CD4-positive, alpha-beta T cell (primary cell): ENCODE data around the gene SFT2D1. TPM values are rescaled to one million over a fixed set of nuclear protein-coding genes. Genes with fewer than 3 reads are reported as not detected.

Source experiments
- ATAC-seq: fragments of 200-7000 bp; cut with Tn5 transposase; one replicate; pipeline ENCODE4 v1.10.0; 2022; ENCODE audit warnings: mild to moderate bottlenecking; ENCODE audit not compliant: poor library complexity
- CTCF ChIA-PET: fragments of 350-600 bp; sonication (Branson Sonifier 250); formaldehyde crosslinking; loops from one replicate; lab custom pipeline; 2021; ENCODE audit warnings: antibody characterized with exemption, inconsistent platforms; lab: Charles Lee
- POLR2A ChIA-PET: fragments of 350-600 bp; sonication (Branson Sonifier 250); formaldehyde crosslinking; loops from one replicate; lab custom pipeline; 2021; ENCODE audit warnings: antibody characterized with exemption, inconsistent platforms; lab: Charles Lee
- DNase-seq, 14 experiments: peaks; one replicate each; pipeline ENCODE4 v3.0.0-alpha.2; 2013 to 2020; ENCODE audit warnings: mixed read lengths in 2 of 14
- H3K27ac ChIP-seq, 2 donors: one replicate each; pipeline versions ENCODE4 v1.5.1 to v1.7.0; 2013; ENCODE audit warnings: low read length in 2 of 2, low read depth in 1 of 2, mild to moderate bottlenecking in 1 of 2
- H3K27me3 ChIP-seq, 2 experiments: 1 replicate in 1 of 2; 2 replicates in 1 of 2; pipeline versions ENCODE4 v1.6.1 to v1.7.0; 2013; ENCODE audit warnings: low read length in 2 of 2, control low read depth in 1 of 2, mild to moderate bottlenecking in 1 of 2, moderate library complexity in 1 of 2; ENCODE audit not compliant: insufficient read depth in 2 of 2, control insufficient read depth in 1 of 2
- H3K36me3 ChIP-seq: one replicate; pipeline ENCODE4 v1.6.1; 2013; ENCODE audit warnings: low read length, control low read depth; ENCODE audit not compliant: insufficient read depth
- H3K4me1 ChIP-seq: one replicate; pipeline ENCODE4 v1.6.1; 2013; ENCODE audit warnings: low read length, control low read depth; ENCODE audit not compliant: insufficient read depth
- H3K4me3 ChIP-seq: one replicate; pipeline ENCODE4 v1.5.1; 2013; ENCODE audit warnings: mild to moderate bottlenecking, low read length, moderate library complexity
- H3K9me3 ChIP-seq, 2 experiments: 1 replicate in 1 of 2; 2 replicates in 1 of 2; pipeline versions ENCODE4 v1.6.1 to v1.7.0; 2013; ENCODE audit warnings: low read length in 2 of 2, mild to moderate bottlenecking in 2 of 2, control low read depth in 1 of 2, moderate library complexity in 1 of 2; ENCODE audit not compliant: control insufficient read depth in 1 of 2, insufficient read depth in 1 of 2
- H3K27ac Mint-ChIP-seq: one replicate; pipeline ENCODE4 v1.8.0; 2020; ENCODE audit warnings: mixed read lengths
- H3K27me3 Mint-ChIP-seq: one replicate; pipeline ENCODE4 v1.8.0; 2021; ENCODE audit warnings: mixed read lengths
- H3K36me3 Mint-ChIP-seq: one replicate; pipeline ENCODE4 v1.8.0; 2021; ENCODE audit warnings: low read depth, mixed read lengths
- H3K4me1 Mint-ChIP-seq: one replicate; pipeline ENCODE4 v1.8.0; 2021; ENCODE audit warnings: low read depth, mixed read lengths
- H3K4me3 Mint-ChIP-seq: one replicate; pipeline ENCODE4 v1.8.0; 2020; ENCODE audit warnings: mild to moderate bottlenecking, mixed read lengths
- H3K9me3 Mint-ChIP-seq: one replicate; pipeline ENCODE4 v1.8.0; 2020; ENCODE audit warnings: mixed read lengths
- CTCF ChIP-seq: fragments of 200-600 bp; IDR thresholded peaks from one replicate; pipeline ENCODE4 v1.8.0; 2022; ENCODE audit warnings: antibody characterized with exemption, mild to moderate bottlenecking
- intact Hi-C, 2 experiments: fragments of 100-400 bp; cut with DNase I in 1 of 2; cut with micrococcal nuclease in 1 of 2; formaldehyde crosslinking; loops; one replicate each; pipeline versions ENCODE4 v1.15.1 to v1.9.0; 2023 to 2025; cut with DNase I, micrococcal nuclease
- total RNA-seq, 174 experiments: library from RNA in 2 of 174; stranded (reverse) in 2 of 174; gene quantifications; one replicate each; pipeline ENCODE4 v1.2.3 and lab custom pipeline; 2021 to 2026

Gene SFT2D1
- total RNA-seq, 2 experiments from 2014 or later: 10.4 to 12.5 TPM

- Histone ChIP-seq H3K4me1 (no peaks in the 10 kb centered on the region), H3K27ac (no peak overlapping the region), H3K27me3 (no peaks in the 10 kb centered on the region), H3K4me3 (no peak overlapping the region), H3K36me3 (peaks cover 17% of the 10 kb centered on the region), H3K9me3 (no peaks in the 10 kb centered on the region)
- Mint-ChIP-seq H3K4me1 (no peaks in the 10 kb centered on the region), H3K36me3 (peaks cover 15% of the 10 kb centered on the region), H3K4me3 (no peak overlapping the region), H3K9me3 (no peaks in the 10 kb centered on the region), H3K27me3 (no peaks in the 10 kb centered on the region), H3K27ac (no peak overlapping the region)
- no peak for TF ChIP-seq CTCF
- intact Hi-C loops: no loop called here
- CTCF ChIA-PET: no interaction called here
- POLR2A ChIA-PET: no interaction called here
- DNase-seq: no peak
- no peak for ATAC-seq
Measured at GRCh38 chr6:166369782-166370181, 27.4 kb upstream of the SFT2D1 start.

GRCh38 chr6:166366921-166367320, 24.6 kb upstream of the SFT2D1 start:
- DNase-seq: no peak
- no peak overlapping the region for H3K27ac ChIP-seq
- intact Hi-C loops: no loop called here

GRCh38 chr6:166365806-166366205, 23.5 kb upstream of the SFT2D1 start:
- Histone ChIP-seq H3K27ac (no peak overlapping the region), H3K9me3 (no peaks in the 10 kb centered on the region), H3K4me3 (no peak overlapping the region), H3K27me3 (no peaks in the 10 kb centered on the region), H3K4me1 (no peaks in the 10 kb centered on the region), H3K36me3 (peaks cover 34% of the 10 kb centered on the region)
- ChIA-PET CTCF (interaction anchor here (1.2 kb wide), 1 partner anchor 35 kb away, joined by 3 read pairs; no protein-coding TSS in a partner anchor), POLR2A (no interaction called here)
- Mint-ChIP-seq H3K36me3 (peaks cover 37% of the 10 kb centered on the region), H3K27ac (no peak overlapping the region), H3K9me3 (no peaks in the 10 kb centered on the region), H3K4me1 (no peaks in the 10 kb centered on the region), H3K4me3 (no peak overlapping the region), H3K27me3 (no peaks in the 10 kb centered on the region)
- intact Hi-C loops: no loop called here
- ATAC-seq (no peak), DNase-seq (no peak)
- no peak for TF ChIP-seq CTCF

More at GRCh38 chr6:166366921-166367320, 24.6 kb upstream of the SFT2D1 start:
- H3K9me3 ChIP-seq: no peaks in the 10 kb centered on the region
- H3K36me3 ChIP-seq: peaks cover 34% of the 10 kb centered on the region
- Mint-ChIP-seq H3K27ac (no peak overlapping the region), H3K4me1 (no peaks in the 10 kb centered on the region), H3K36me3 (peaks cover 37% of the 10 kb centered on the region), H3K4me3 (no peak overlapping the region), H3K9me3 (no peaks in the 10 kb centered on the region), H3K27me3 (no peaks in the 10 kb centered on the region)
- H3K4me1 ChIP-seq: no peaks in the 10 kb centered on the region
- no peak overlapping the region for H3K4me3 ChIP-seq
- H3K27me3 ChIP-seq: no peaks in the 10 kb centered on the region
- POLR2A ChIA-PET: no interaction called here
- ATAC-seq: no peak
- no peak for TF ChIP-seq CTCF
- CTCF ChIA-PET: interaction anchor here (1.2 kb wide), 1 partner anchor 34 kb away, joined by 3 read pairs; no protein-coding TSS in a partner anchor
